K562 (cell line): ENCODE results near the gene RAPGEFL1. TPM values are rescaled to one million over a fixed set of nuclear protein-coding genes. Genes with fewer than 3 reads are reported as not detected.
A peak's percentile ranks its signal among the peaks of the same experiment; 100 is the strongest.

Source experiments
- ATAC-seq: fragments of 200-7000 bp; cut with Tn5 transposase; 3 replicates; pipeline ENCODE4 v1.9.1; 2020; ENCODE audit warnings: moderate library complexity
- BruUV-seq: library from RNA; stranded (reverse); fragments of 400-500 nt; replicated peaks from 2 replicates; lab custom pipeline; 2021; lab: Mats Ljungman, UMichigan
- CTCF ChIA-PET: fragments of 300-600 bp; formaldehyde crosslinking; extraction: SDS; loops from one replicate; lab custom pipeline; 2021; ENCODE audit warnings: low intra/inter-chr PET ratio; lab: Yijun Ruan, JAX
- POLR2A ChIA-PET: fragments of 300-600, 350-650 bp; sonication (Branson Sonifier 250); formaldehyde crosslinking; extraction: SDS; loops from one replicate; lab custom pipeline; 2021; ENCODE audit warnings: antibody characterized with exemption, inconsistent platforms; lab: Yijun Ruan, JAX
- DNase-seq, 4 experiments: peaks; one replicate each; pipeline versions ENCODE4 v3.0.0 to v3.0.0-alpha.2; 2011 to 2018; ENCODE audit warnings: low spot score in 3 of 4, mixed read lengths in 3 of 4; ENCODE audit errors: extremely low read depth in 1 of 4
- FAIRE-seq: peaks from 2 replicates; lab custom pipeline; 2011; peaks lifted over from hg19 to GRCh38; lab: Jason Lieb, UNC
- H2AFZ ChIP-seq: 2 replicates; pipeline ENCODE4 v1.6.0; 2011; ENCODE audit warnings: low read depth, low read length, control low read depth, inconsistent platforms
- H3K27ac ChIP-seq: fragments of 200-600 bp; 3 replicates; pipeline ENCODE4 v1.8.0; 2011; ENCODE audit warnings: low read depth, mild to moderate bottlenecking, control low read depth, inconsistent platforms, low read length, moderate library complexity, mixed read lengths; ENCODE audit errors: extremely low read depth
- H3K27me3 ChIP-seq, 2 experiments: fragments of 300-600 bp in 1 of 2; 2 replicates in 1 of 2; 3 replicates in 1 of 2; pipeline versions ENCODE4 v1.6.0 to v1.8.0; 2011; ENCODE audit warnings: inconsistent platforms in 2 of 2, low read length in 2 of 2, mild to moderate bottlenecking in 1 of 2, mixed read lengths in 1 of 2, moderate library complexity in 1 of 2; ENCODE audit not compliant: control insufficient read depth in 2 of 2, insufficient read depth in 2 of 2
- H3K36me3 ChIP-seq: fragments of 300-600 bp; 3 replicates; pipeline ENCODE4 v1.8.0; 2011; ENCODE audit warnings: mild to moderate bottlenecking, low read length, inconsistent platforms; ENCODE audit not compliant: control insufficient read depth, insufficient read depth
- H3K4me1 ChIP-seq, 2 experiments: fragments of 200-600 bp in 1 of 2; replicated peaks in 1 of 2; 2 replicates in 1 of 2; 3 replicates in 1 of 2; pipeline versions ENCODE4 v1.5.1 to v1.8.0; 2011; ENCODE audit warnings: inconsistent platforms in 2 of 2, low read length in 2 of 2, mild to moderate bottlenecking in 1 of 2, mixed read lengths in 1 of 2, moderate library complexity in 1 of 2; ENCODE audit not compliant: control insufficient read depth in 2 of 2, insufficient read depth in 2 of 2
- H3K4me2 ChIP-seq: 2 replicates; pipeline ENCODE4 v1.6.1; 2011; ENCODE audit warnings: low read length, control low read depth, inconsistent platforms, mixed read lengths; ENCODE audit not compliant: insufficient read depth
- H3K4me3 ChIP-seq: fragments of 200-600 bp; sonication (generic), shearing (Covaris generic); 2 replicates; pipeline ENCODE4 v1.5.1; 2016; ENCODE audit warnings: control low read depth, inconsistent platforms
- H3K79me2 ChIP-seq: fragments of 200-600 bp; 3 replicates; pipeline ENCODE4 v1.8.0; 2011; ENCODE audit warnings: low read length, inconsistent platforms; ENCODE audit not compliant: control insufficient read depth, insufficient read depth
- H3K9ac ChIP-seq, 2 experiments: 2 replicates each; pipeline versions ENCODE4 v1.6.0 to v1.6.1; 2011; ENCODE audit warnings: low read depth in 2 of 2, low read length in 2 of 2, control low read depth in 1 of 2, inconsistent platforms in 1 of 2, mild to moderate bottlenecking in 1 of 2, mixed read lengths in 1 of 2; ENCODE audit not compliant: insufficient read depth in 1 of 2
- H3K9me1 ChIP-seq: one replicate; pipeline ENCODE4 v1.6.0; 2011; ENCODE audit warnings: inconsistent platforms, mild to moderate bottlenecking, low read length, moderate library complexity; ENCODE audit not compliant: control insufficient read depth, insufficient read depth
- H3K9me3 ChIP-seq: replicated peaks from 2 replicates; pipeline ENCODE4 v1.5.1; 2011; ENCODE audit warnings: low read depth, low read length, inconsistent platforms; ENCODE audit not compliant: control insufficient read depth, insufficient read depth
- H4K20me1 ChIP-seq: replicated peaks from 2 replicates; pipeline ENCODE4 v1.6.1; 2011; ENCODE audit warnings: low read length, inconsistent platforms, mixed read lengths; ENCODE audit not compliant: control insufficient read depth, insufficient read depth
- CBX1 ChIP-seq: sonication (generic); IDR thresholded peaks from 2 replicates; pipeline ENCODE4 v1.6.1; 2016; ENCODE audit warnings: antibody characterized with exemption, low read depth, mild to moderate bottlenecking
- EZH2 ChIP-seq: IDR thresholded peaks from 2 replicates; pipeline ENCODE4 v1.6.1; 2012; ENCODE audit warnings: low read depth, mild to moderate bottlenecking, inconsistent platforms, low read length, borderline replicate concordance
- FOSL1 ChIP-seq: fragments of 200-800 bp; sonication (Bioruptor generic); conservative IDR thresholded peaks from 2 replicates; pipeline ENCODE4 v1.6.1; 2016; ENCODE audit warnings: missing genetic modification characterization, missing compliant biosample characterization
- FOXJ3 ChIP-seq: sonication (generic); formaldehyde crosslinking; IDR thresholded peaks from 2 replicates; pipeline ENCODE4 v1.4.0; 2020; ENCODE audit warnings: mild to moderate bottlenecking, missing genetic modification reagents
- HMGN3 ChIP-seq: IDR thresholded peaks from 2 replicates; pipeline ENCODE4 v1.6.1; 2011; ENCODE audit warnings: borderline replicate concordance, low read depth, mild to moderate bottlenecking, mixed read lengths, low read length; ENCODE audit not compliant: insufficient read length; ENCODE audit errors: extremely low read depth
- KDM4B ChIP-seq, 2 experiments: fragments of 450-650 bp in 1 of 2; sonication (generic) in 1 of 2; IDR thresholded peaks; 2 replicates each; pipeline ENCODE4 v1.6.1; 2016 to 2017; ENCODE audit warnings: borderline replicate concordance in 2 of 2, antibody characterized with exemption in 1 of 2, low read depth in 1 of 2, mild to moderate bottlenecking in 1 of 2
- MAFF ChIP-seq: IDR thresholded peaks from 2 replicates; pipeline ENCODE4 v1.6.1; 2012; ENCODE audit warnings: low read length, improper control_type of control experiment
- MAFG ChIP-seq: fragments of 450-650 bp; conservative IDR thresholded peaks from 2 replicates; pipeline ENCODE4 v1.6.1; 2016; ENCODE audit warnings: missing genetic modification characterization, missing compliant biosample characterization
- MAFK ChIP-seq: IDR thresholded peaks from 2 replicates; pipeline ENCODE4 v1.6.1; 2011; ENCODE audit warnings: low read length, improper control_type of control experiment
- PHF8 ChIP-seq: fragments of 200-600 bp; sonication (generic); IDR thresholded peaks from 2 replicates; pipeline ENCODE4 v1.6.1; 2012; ENCODE audit warnings: mixed run types, mild to moderate bottlenecking, inconsistent platforms, low read length, moderate library complexity, borderline replicate concordance
- PRMT5 ChIP-seq: sonication (generic); formaldehyde crosslinking; IDR thresholded peaks from 2 replicates; pipeline ENCODE4 v1.5.0; 2020; ENCODE audit warnings: missing genetic modification reagents
- RFX7 ChIP-seq: fragments of 250-450 bp; sonication (Bioruptor Pico); IDR thresholded peaks from 2 replicates; pipeline ENCODE4 v1.5.1; 2021; ENCODE audit warnings: mild to moderate bottlenecking
- SIRT6 ChIP-seq: IDR thresholded peaks from one replicate; pipeline ENCODE4 v1.6.1; 2012; ENCODE audit warnings: low read depth, mild to moderate bottlenecking, control low read depth, inconsistent platforms, low read length, moderate library complexity
- SMAD1 ChIP-seq: fragments of 150-350 bp; IDR thresholded peaks from 2 replicates; pipeline ENCODE4 v1.6.1; 2014; ENCODE audit warnings: low read length, low read depth; ENCODE audit not compliant: partially characterized antibody
- TOE1 ChIP-seq, 2 experiments: fragments of 450-650 bp in 1 of 2; sonication (generic) in 1 of 2; formaldehyde crosslinking in 1 of 2; IDR thresholded peaks; 2 replicates each; pipeline versions ENCODE4 v1.7.1 to v1.8.0; 2016 to 2022; ENCODE audit warnings: borderline replicate concordance in 2 of 2, mild to moderate bottlenecking in 2 of 2, antibody characterized with exemption in 1 of 2, inconsistent platforms in 1 of 2, low read depth in 1 of 2, missing genetic modification reagents in 1 of 2, moderate library complexity in 1 of 2
- ZFP30 ChIP-seq: fragments of 250-450 bp; sonication (Bioruptor Pico); IDR thresholded peaks from 2 replicates; pipeline ENCODE4 v1.8.0; 2022; ENCODE audit warnings: moderate library complexity, mild to moderate bottlenecking, inconsistent platforms, borderline replicate concordance
- ZNF263 ChIP-seq: sonication (generic); formaldehyde crosslinking; IDR thresholded peaks from 2 replicates; pipeline ENCODE4 v1.8.0; 2022; ENCODE audit warnings: mild to moderate bottlenecking, missing genetic modification reagents, borderline replicate concordance
- ZNF316 ChIP-seq: fragments of 450-650 bp; IDR thresholded peaks from 2 replicates; pipeline ENCODE4 v1.6.1; 2016
- ZNF384 ChIP-seq: IDR thresholded peaks from 2 replicates; pipeline ENCODE4 v1.6.1; 2012; ENCODE audit warnings: low read depth, low read length, improper control_type of control experiment
- ZNF79 ChIP-seq: fragments of 250-450 bp; sonication (Bioruptor Pico); IDR thresholded peaks from 2 replicates; pipeline ENCODE4 v1.4.0; 2020; ENCODE audit warnings: low read depth, mild to moderate bottlenecking, moderate library complexity
- WGBS: fragments of 100-300 bp; shearing (Covaris generic); methylation state at CpG from one replicate; pipeline ENCODE4 v1.1.6; 2016; ENCODE audit warnings: low coverage, mixed read lengths; ENCODE audit not compliant: insufficient coverage; ENCODE audit errors: missing lambda C conversion rate; 5-methylcytosine and 5-hydroxymethylcytosine counted together
- in situ Hi-C: fragments of 300-500 bp; cut with MboI; formaldehyde crosslinking; loops from 4 replicates; pipeline ENCODE4 v1.15.0; 2018; ENCODE audit warnings: inconsistent platforms, mixed read lengths
- intact Hi-C: fragments of 100-400 bp; cut with micrococcal nuclease; formaldehyde crosslinking; loops from 2 replicates; pipeline ENCODE4 v1.14.2; 2022
- polyA plus RNA-seq, 8 experiments: library from polyadenylated mRNA; depleted of rRNA in 4 of 8; stranded (reverse) in 5 of 8; unstranded in 3 of 8; fragments of >200 nt; fragmentation: Nextera tagmentation in 2 of 8; fragmentation: Illumina TruSeq in 1 of 8; extraction: Ambion mirVana in 2 of 8; extraction: Trizol in 1 of 8; gene quantifications; 2 replicates each; pipeline versions ENCODE4 v1.2.1 to v1.2.3, GENCODE V29; 2011 to 2014; ENCODE audit warnings: inconsistent platforms in 1 of 8, missing spikeins in 1 of 8
- total RNA-seq, 7 experiments: library from RNA; depleted of rRNA in 6 of 7; stranded (reverse); fragments of >200 nt in 6 of 7; fragmentation: Illumina TruSeq in 2 of 7; extraction: Trizol in 2 of 7; gene quantifications; 2 replicates each; pipeline versions ENCODE4 v1.2.1 to v1.2.3, GENCODE V29; 2011 to 2021; ENCODE audit warnings: low replicate concordance in 1 of 7
- TF ChIP-seq, protein P1 (sequence below): fragments of 450-650 bp; formaldehyde crosslinking; IDR thresholded peaks from 2 replicates; pipeline ENCODE4 v1.4.0; 2022; ENCODE audit warnings: missing genetic modification characterization

Gene RAPGEFL1
- total and polyA plus RNA-seq, 9 of the 15 experiments (the other 6 are each of a cell fraction or from before 2014, with no cell fraction given), result 0.18 to 4.1 (median 2.1) TPM

DNA sequence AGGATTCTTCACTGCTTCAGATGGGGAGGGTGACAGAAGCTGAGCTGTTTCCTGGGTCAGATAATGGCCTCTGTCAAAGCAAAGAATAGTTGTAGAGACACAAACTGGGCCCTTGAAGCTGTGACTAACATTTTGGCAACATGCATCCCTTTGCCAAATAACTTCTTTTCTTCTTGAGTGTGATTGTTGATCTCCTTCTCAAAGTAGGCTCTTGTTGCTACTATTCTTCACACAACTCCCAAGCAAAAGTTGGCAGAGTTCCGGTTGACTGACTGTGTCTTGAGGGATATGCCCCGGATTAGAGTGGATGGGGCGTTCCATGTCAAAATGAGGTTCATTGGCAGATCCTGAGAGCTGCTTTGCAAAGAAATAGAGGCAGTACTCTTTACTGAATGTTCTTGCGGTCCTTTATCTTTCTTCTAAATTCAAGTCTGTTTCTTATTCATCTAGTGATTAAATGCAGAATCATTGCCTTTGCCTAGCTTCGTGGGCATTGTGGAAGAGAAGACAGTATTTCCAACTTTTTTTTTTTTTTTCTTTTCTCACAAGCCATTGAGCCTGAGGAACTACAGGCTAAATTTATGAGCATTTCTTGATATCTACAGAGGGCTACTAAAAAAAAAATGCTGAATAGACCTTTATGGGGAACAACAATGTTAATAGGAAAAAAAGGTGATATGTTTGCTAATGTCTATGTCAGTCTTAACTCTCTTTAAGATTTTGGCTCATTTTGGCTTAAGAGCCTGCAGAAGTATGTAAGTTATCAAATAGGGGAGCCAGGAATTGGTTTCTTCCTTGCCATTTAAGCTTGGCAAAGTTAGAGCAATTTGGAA, 47.7 kb downstream of the RAPGEFL1 start:
- Histone ChIP-seq H2AFZ (0 out of 2 replicates have a peak overlapping the region, but pooled peaks have one; percentile 7), H3K27ac (peak overlapping the region; percentile 60), H3K27me3 (no peaks in the 10 kb centered on the region), H3K9ac (peak overlapping the region; percentile 40 to 70; a peak in 3 of 4 replicates), H4K20me1 (no peaks in the 10 kb centered on the region; the same call in 1 of the 2 replicates), H3K4me1 (peaks cover 6 to 11% of the 10 kb centered on the region in 2 experiments; a peak in 3 of 5 replicates), H3K4me3 (peak overlapping the region; percentile 21), H3K36me3 (peaks cover 3% of the 10 kb centered on the region; the same call in 1 of the 3 replicates), H3K79me2 (peaks cover 55% of the 10 kb centered on the region), H3K9me3 (no peaks in the 10 kb centered on the region), H3K9me1 (no peaks in the 10 kb centered on the region), H3K4me2 (peak overlapping the region; percentile 65)
- POLR2A ChIA-PET, result interaction anchor here (0.6 to 1.2 kb wide), 4 partner anchors 14 to 28 kb away, joined by 3 to 4 read pairs (median 4); no protein-coding TSS in a partner anchor
- DNase-seq, result peak in 2 of 4 experiments; percentile 11 to 25
- intact Hi-C loops, result loop anchor here (5.0 kb wide), 1 partner anchor 62 kb away; the partner anchor contains the start of gene CDC6
- CTCF ChIA-PET, result interaction anchor here (0.6 kb wide), 1 partner anchor 23 kb away, joined by 3 read pairs; no protein-coding TSS in a partner anchor
- FAIRE-seq, result peak; percentile 73
- 47% methylated on average over 5 of the region's 5 CpGs for WGBS
- ATAC-seq, result peak; percentile 73
- TSS peak; percentile 12 for BruUV-seq
- in situ Hi-C loops, result no loop called here
- TF ChIP-seq SIRT6 (no peak), PRMT5 (CRISPR knock-in tag) (no peak), ZNF79 (CRISPR knock-in tag) (no peak), TOE1 (IDR thresholded peaks at IDR 0.05; ENCODE audit: borderline replicate concordance) (0 out of 2 replicates have a peak, but pooled peaks have one; percentile 1), TOE1 (CRISPR knock-in tag; IDR thresholded peaks at IDR 0.05; ENCODE audit: borderline replicate concordance, low read depth) (no peak), MAFF (peak; percentile 72), FOSL1 (tag) (no peak), KDM4B (IDR thresholded peaks at IDR 0.05; ENCODE audit: borderline replicate concordance in 2 of 2, low read depth in 1 of 2) (no peak), MAFG (tag) (peak; percentile 59; the same call in 1 of the 2 replicates), ZNF384 (peak; percentile 37; the same call in 1 of the 2 replicates), CBX1 (no peak), RFX7 (CRISPR knock-in tag) (no peak), EZH2 (no peak), PHF8 (no peak), ZFP30 (no peak), ZNF263 (CRISPR knock-in tag) (no peak), ZNF316 (peak; percentile 91), MAFK (peak; percentile 41), FOXJ3 (no peak), HMGN3 (no peak), SMAD1 (no peak)
- TF ChIP-seq, protein P1, sequence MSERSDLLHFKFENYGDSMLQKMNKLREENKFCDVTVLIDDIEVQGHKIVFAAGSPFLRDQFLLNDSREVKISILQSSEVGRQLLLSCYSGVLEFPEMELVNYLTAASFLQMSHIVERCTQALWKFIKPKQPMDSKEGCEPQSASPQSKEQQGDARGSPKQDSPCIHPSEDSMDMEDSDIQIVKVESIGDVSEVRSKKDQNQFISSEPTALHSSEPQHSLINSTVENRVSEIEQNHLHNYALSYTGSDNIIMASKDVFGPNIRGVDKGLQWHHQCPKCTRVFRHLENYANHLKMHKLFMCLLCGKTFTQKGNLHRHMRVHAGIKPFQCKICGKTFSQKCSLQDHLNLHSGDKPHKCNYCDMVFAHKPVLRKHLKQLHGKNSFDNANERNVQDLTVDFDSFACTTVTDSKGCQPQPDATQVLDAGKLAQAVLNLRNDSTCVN (CRISPR knock-in tag), result no peak
